GOT3 (cell line): Measurements from ENCODE around the gene ATL3.
"Not testable (repeated sequence)": the region's sequence is repeated elsewhere in the genome, so short reads cannot be mapped to it uniquely, and the experiment has no call there.

Experiments
- DNase-seq: peaks from one replicate; lab custom pipeline; 2025; ENCODE audit warnings: mixed read lengths; lab: John Stamatoyannopoulos, UW

ATL3 gene

DNA sequence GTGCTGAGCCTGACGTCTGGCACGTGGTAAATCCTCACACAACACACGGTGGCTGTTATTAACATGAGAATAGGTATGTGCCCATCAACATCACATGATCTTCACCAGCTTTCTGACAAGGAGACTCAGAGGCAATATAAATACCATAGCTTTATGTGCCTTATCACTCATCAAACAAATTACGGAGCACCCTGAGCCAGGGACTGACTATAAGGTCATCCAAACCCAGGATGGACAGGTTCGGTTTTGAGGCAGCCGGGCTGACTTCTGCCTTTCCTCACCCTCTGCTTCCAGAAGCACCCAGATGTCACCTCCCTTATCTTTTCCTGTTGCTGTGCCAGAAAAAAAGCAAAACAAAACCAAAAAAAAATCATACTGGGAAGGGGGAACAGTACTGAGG is 51.2 kb downstream of the ATL3 start:
- no peak for DNase-seq

DNA sequence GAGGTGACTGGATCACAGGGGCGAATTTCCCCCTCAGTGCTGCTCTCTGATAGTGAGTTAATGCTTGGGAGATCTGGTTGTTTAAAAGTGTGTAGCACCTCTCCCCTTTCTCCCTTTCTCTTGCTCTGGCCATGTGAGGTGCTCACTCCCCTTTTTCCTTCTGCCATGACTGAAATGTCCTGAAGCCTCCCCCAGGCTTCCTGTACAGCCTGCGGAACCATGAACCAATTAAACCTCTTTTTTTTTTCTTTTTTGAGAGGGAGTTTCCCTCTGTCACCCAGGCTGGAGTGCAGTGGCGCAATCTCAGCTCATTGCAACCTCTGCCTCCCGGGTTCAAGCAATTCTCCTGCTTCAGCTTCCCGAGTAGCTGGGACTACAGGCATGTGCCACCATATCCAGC is 53.5 kb downstream of the ATL3 start:
- not testable (repeated sequence) for DNase-seq

DNA sequence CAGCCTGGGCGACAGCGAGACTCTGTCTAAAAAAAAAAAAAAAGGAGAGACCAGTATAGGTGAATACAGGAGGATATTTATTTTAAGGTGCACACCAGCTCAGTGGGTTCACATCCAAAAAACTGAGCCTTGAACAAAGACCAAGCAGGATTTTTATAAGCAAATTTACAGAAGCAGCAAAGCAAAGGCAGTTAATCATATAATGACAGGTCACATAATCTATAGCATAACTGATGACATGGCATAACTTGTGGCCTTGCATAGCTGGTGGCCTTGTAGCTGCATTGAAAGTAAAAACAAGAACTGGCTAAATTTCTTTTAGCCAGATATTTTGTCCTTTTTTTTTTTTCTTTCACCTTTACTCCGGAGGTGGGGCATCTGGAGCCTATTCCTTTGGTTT is 54.2 kb downstream of the ATL3 start:
- DNase-seq, result no peak

DNA sequence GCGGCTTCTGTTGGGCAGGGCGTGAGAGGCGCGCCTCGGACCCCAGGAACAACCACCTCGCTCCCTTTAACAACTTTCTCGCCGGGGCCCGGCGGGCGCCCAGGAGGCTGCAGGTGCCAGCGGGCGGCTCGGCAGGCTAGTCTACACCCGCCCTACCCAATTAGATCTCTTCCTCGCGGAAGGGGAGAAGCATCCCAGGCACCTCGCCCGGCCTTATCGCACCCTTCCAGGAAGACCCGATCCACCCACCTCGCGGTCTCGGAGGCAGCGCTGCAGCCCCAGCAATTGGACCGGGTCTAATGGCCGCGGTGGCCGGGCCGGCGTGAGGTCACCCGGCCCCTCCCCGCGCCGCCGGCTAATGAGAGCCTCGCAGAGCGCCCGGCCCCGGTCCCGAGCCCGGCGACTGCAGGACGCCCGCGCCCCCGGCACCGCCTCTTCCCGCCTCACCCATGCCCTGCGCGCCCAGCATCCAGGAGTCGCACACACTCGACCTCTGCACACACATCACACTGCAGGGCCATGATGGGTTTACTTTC is 57.0 kb downstream of the ATL3 start, which contains the start of gene PLAAT3:
Gene PLAAT3, minus strand, starts transcription at position 298 of the 536 bp plus-strand sequence. CDS start 419 bp downstream, outside the sequence.
- no peak for DNase-seq

DNA sequence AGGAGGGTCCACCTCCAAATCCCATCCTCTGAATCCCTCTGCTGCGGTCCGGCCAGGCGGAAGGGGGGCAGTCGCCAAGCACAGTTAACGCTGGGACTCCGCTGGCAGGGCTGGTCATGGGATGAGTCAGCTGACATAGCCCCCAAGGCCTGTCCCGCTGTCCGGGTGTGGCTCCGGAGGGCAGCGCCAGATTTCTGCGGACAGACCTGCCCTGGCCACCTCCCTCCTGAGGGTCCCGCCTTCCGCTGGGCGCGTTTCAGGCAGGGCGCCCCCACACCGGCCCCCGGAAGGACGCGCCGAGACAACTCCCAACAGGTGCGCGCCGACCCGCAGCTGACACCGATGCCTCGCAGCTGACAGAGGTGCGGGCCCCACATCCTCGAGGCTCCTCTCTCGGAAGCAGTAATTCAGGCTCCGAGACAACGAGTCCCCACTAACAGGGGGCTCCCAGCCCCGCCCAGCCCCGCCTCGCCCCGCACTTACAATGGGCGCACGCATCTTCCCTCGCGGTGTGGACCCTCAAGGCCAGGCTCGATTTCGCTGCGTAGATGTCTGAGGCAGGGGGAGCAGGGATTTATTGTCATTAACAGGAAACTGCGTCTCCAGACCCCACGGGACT is 57.5 kb downstream of the ATL3 start:
- DNase-seq, result no peak

DNA sequence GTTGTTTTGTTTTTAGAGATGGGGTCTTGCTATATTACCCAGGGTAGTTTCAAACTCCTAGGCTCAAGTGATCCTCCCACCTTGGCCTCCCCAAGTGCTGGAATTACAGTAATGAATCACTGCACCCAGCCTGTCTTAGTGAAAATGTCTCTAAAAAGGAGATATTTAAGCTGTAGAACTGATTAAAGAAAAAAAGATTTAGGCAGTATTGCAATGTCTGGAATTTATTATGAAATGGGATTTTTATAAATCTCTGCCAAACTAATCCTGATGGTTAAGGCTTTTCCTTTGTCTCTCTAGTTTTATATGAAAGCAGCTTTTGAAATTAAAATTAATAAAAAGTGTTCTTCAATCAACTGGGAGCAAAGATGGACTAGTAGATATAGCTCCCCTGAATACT is 59.0 kb downstream of the ATL3 start:
- no peak for DNase-seq

DNA sequence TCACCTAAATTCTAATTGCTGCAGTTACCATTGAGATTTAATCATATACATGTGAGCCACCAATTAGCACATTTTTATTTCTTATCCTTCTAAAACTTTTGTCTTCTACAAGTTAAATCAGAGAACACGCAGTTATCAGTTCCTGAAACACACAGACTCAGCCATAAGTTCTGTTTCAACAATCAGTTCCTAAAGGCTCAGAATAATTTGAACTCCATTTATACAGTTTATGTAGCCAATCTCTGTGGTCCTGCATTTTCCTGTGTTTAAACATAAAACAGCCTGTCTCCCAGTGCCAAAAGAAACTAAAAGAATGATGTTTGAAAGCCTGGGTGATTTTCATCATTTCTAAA is 59.8 kb downstream of the ATL3 start:
- DNase-seq, result no peak

DNA sequence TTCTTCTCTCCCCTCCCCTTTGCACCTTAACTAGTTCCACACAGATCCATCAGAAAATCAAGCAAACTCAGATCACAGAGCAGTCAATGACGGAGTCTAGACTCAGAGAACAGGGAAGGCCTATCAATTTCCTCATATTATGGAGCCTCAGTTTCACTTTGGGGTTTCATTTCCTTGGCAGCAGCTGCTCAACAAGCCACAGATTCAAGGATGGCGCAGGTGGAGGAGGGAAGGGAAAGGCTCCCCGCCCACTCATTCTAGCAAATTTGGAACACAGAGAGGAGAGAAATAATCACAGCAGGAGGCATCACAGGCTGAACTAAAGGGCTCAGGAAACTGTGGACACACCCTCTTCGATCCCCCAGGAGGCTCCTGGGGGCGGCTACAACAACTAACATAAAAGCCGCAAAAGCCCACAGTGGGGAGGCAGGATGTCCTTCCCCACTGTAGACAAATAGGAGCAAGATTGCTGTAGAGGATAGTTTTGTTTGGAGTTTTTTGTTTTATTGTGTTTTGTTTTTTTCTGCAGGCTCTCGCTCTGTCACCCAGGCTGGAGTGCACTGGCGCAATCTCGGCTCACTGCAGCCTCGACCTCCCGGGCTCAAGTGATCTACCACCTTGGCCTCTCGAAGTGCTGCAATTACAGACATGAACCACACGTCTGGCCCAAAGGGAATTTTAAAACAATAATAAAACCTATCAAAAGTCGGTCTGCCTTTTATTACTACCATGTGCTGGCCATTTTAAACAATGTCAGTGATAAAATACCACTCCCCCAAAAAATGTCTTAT is 60.4 kb downstream of the ATL3 start:
- DNase-seq, result no peak

DNA sequence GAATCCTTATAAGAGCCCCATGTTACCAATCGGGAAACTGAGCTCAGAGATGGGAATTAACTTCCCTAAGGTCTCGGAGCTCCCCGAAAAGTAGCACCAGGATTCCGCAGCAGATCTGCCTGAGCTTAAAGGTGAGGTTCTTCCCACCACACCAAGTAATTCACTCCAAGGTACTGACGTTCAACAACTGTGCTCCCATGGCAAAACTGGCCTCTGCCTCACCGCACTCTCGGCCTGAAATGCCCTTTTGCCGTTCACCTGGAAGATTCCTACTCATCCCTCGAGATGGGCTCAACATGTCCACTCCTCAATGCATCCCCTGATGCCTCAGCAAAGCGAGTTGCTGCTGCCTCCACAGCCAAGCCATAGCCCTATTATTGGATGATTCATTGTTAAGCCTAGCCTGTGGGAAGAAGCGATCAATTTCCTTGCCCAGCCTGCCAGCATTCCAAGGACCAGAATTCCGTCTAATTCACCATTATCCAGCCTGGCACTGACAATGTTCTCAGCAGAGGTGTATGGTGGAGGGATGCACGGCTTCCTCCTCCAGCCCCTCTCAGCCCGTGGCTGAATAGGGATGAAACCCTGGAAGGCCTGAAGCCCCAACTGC is 61.1 kb downstream of the ATL3 start:
- no peak for DNase-seq

DNA sequence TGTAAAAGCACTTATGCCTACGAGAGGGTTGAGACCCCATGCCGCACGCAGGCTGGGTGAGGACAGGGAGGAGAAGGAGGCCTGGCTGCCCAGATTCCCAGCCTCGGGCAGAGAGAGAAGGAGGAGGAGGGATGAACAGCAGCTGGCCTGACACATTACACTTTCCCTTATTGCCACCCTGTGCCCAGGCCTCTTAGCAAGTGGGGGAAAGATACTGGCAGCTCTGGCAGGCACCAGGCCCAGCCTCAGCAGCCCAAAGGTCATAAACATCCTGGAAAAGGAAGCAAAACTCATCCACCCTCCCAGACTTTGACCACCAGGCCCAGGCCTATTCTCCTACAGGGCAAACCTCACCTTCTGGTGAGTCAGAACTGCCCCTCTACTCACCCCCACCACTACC is 61.6 kb downstream of the ATL3 start:
- DNase-seq, result no peak

DNA sequence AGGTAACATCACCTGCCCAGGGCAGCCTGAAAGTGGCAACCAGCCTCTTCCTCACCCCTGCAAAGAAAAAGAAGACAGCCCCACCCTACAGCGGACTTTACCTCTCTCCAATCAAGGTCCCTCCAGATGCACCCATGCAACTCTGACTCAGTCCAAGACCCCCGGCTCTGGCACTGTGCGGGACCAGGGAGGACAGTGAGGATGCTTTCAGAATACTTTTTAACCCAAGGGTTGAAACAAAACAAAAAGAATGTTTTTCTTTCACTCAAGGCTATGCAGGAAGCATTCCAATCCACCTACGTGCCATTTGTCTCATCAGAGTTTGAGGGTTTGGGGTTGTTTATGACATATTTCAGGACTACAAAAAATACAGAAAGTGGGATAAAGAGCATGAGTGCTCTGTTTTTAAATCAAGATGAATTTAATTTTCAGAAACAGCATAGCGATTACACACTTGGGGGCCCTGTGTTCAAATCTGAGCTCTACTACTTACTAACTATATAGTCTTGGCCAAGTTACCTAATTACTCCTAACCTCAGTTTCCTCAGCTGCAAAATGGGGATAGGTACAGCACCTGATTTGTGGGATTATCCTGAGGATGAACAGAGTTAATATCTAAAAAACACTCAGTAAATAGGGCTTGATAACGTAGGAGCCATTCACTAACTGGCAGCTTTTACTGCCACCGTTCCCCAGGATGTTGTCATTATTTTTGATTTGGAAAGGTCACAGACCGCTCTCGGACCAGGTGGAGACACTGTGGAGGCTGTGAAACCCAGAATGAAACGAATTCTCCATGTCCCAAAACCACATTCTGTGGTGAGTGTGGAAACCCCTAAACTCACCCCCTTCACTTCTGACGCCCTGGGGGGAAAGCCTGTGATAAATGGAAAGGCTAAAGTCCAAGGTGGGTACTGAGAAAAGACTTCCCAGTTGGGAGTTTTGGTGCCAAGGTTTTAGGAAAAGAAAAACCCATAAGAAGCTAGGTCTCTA is 62.5 kb downstream of the ATL3 start:
- no peak for DNase-seq

DNA sequence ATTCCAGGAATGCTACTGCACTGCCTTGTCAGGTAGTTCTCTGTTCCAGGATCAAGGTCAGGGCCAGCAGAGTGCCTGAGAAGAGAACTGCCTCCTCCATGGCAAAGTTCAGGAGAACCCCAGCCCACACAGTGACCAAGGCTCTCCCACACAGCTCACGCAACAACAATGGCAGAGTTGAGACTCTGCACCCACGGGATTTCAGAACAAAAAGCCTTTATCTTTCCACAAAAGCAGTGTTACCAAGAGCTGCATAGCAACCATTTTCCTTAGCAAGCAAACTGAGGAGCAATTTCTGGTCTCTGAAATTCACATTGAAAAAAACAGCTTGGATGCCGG is 68.0 kb downstream of the ATL3 start:
- DNase-seq, result no peak

DNA sequence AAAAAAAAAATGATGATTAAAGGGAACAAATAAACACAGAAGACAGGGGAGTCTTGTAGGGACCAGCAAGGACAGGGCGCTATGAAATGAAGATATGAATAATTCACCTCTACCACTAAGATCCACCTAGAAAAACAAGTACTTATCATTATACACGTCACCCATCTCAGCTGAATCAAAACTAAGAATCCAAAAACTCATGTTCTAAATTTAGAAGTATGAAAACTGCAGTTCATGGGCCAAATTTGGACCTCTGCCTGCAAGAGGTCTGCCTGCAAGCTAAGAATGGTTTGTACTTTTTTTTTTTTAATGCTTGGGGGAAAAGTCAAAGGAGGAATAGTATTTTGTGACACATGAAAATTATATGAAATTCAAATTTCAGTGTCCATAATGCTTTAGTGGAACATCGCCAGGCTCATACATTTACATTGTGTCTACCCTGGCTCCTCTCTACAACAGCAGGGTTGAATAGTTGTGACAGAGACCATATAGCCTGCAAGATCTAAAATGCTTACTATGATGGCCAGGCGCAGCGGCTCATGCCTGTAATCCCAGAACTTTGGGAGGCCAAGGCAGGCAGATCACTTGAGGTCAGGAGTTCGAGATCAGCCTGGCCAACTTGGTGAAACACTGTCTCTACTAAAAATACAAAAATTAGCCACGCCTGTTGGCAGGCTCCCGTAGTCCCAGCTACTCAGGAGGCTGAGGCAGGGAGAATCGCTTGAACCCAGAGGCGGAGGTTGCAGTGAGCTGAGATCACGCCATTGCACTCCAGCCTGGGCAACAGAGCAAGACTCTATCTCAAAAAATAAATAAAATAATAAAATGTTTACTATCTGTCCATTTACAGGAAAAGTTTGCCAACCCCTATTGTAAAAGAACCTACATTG is 68.6 kb downstream of the ATL3 start:
- DNase-seq, result not testable (repeated sequence)

DNA sequence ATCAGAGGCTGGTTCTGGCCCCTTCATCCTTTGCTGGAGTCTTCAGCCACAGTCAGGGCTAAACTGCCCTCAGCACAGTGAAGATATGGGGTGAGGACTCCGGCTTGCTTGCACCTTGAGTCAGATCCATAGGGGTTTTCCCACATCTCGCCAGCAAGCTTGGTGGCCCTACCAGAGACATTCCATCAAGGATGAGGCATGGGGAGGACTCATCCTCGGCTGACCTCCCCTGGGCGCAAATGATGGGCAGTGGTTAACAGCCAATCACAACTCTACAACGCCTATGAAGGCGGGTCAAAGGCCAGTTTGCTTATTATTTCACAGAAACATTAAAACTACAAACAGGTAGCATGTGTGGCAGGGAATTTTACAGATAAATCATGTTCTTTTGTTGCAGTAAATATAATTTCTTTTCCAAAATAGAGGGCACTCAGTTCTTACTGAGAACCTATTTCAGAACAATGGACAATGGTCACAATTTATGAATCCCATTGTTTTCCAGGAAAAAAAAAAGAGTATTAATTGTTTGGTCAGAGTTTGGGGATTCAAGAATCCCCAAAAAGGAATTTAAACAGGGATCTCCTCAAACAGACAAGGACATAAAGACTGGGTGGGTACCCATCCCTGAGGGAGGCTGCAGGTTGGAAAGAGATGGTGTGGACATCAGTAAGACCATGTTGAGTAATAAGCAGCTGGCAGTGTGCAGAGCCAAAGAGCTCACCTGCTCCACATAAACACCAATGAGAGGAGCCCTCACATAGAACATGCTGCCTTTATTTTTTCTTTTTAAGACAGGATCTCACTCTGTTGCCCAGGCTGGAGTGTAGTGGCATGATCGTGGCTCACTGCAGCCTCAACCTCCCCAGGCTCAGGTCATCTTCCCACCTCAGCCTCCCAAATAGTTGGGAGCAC is 71.7 kb downstream of the ATL3 start:
- peak; percentile 21 for DNase-seq

DNA sequence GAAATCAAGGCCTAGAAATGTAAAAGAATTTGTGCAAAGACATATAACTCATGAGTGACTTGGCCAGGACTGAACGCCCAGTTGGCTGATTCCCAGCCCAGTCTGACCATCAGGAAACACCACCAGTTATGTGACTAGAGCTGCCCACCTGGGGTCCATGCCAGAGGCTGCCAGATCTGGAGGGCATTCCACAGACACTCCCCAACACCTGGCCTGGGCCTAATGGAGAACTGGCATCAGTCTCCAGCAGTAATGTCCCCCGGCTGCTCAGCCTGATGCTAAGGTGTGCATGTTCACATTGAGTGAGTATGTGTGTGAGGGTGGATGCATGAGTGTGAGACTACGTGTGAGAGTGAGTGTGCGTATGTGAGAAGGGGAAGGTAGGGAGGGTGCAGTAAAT is 72.6 kb downstream of the ATL3 start:
- no peak for DNase-seq

DNA sequence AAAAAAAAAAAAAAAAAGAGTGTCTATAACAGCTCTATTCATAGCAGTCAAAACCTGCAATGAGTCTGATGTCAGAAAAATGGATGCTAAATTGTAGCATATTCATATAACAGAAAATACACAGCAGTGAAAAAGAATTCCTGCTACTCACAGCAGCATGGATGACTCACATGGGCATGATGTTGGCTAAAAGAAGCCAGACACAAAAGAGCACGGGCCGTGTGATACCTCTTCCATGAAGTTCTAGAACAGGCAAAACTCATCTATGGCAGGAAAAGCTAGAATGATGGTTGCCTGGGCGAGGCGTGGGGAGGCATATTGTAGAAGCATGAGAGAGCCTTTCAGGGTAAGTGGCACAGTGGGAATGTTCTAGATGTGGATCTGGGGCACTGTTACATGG is 75.9 kb downstream of the ATL3 start:
- DNase-seq, result no peak

DNA sequence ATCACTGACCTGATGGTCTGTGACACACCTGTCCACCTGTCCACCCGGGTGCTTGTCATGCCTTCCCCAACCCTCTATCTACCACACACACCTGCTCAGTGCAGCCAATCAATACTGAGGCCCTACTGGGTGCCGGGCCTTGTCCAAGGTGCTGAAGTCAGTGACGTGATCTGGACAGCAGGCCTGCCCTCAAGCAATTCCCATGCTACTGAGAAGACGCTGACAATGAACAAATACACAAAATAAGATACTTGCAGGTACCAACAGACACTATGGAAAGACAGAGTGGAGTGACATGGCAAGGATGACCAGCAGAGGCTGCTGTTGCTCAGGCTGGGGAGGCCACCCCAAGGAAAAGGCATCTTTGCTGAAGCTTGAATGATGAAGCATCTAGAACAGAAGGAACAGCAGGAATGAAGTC is 78.2 kb downstream of the ATL3 start:
- no peak for DNase-seq

DNA sequence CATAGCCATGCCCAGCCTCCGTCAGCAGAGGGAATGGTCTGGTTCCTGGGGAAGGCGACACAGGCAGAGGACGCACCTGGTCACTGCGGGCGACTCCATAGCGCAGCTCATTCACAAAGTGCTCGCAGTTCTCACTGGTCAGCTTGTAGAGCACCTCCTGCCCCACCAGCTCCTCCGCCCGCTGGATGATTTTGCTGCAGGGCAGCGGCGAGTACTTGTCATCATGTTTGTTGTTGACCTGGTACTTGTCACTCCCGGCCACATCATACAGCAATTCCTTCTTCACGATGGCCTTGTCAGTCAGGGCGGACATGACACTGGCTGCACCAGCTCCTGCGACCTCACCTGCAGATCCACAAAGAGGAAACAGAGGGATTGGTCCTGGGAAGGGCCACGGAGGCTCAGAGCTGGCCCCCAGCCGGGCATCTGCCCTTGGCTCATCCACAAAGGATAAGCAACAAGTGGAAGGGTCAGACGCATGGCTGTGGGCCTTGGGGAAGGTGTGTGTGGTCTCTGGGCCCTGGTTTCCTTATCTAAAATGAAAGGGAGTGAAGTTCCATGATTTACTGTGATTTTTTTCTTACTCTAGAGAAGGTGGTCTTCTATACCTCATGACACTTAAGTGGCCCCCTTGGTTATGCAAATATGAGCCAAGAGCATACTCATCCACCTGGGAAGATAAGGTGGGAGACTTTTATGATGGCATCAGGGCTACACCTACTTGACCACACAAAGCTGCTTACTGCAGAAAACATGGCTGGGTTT is 81.0 kb downstream of the ATL3 start:
- DNase-seq, result no peak

DNA sequence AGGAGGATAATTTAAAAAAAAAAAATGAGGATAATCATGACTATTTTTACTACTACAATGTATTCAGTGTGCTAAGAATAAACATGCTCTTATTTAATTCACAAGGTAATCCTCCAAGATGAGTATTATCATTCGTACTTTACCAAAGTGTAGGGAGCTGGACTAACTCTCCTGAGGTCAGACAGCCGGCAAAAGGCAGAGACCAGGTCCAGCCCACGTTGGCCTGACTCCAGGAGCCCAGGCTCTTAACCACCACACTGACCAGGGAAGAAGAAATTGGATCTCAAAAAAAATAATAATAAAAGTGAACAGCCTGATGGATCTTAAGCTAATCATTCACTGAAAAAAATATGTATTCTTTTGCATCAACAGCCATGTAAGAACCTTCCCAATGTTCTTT is 82.2 kb downstream of the ATL3 start:
- no peak for DNase-seq
